Mucosa of descending colon (tissue), 3 donors: ENCODE measurements around the gene ANTXR1. TPM values are rescaled to one million over a fixed set of nuclear protein-coding genes. Genes with fewer than 3 reads are reported as not detected.

Experiments
- ATAC-seq: fragments of 200-7000 bp; cut with Tn5 transposase; one replicate; pipeline ENCODE4 v1.9.1; 2020; ENCODE audit warnings: mild to moderate bottlenecking, moderate library complexity
- DNase-seq, 3 donors: peaks; one replicate each; pipeline ENCODE4 v3.0.0-alpha.2; 2020
- H3K36me3 ChIP-seq: fragments of 200-600 bp; one replicate; pipeline ENCODE4 v1.8.0; 2021; ENCODE audit warnings: low read depth, mild to moderate bottlenecking
- H3K4me1 ChIP-seq: fragments of 200-600 bp; one replicate; pipeline ENCODE4 v1.8.0; 2021; ENCODE audit warnings: low read depth, mild to moderate bottlenecking
- H3K4me3 ChIP-seq: fragments of 200-600 bp; one replicate; pipeline ENCODE4 v1.8.0; 2021; ENCODE audit warnings: mild to moderate bottlenecking
- H3K9me3 ChIP-seq: fragments of 200-600 bp; one replicate; pipeline ENCODE4 v1.8.0; 2021; ENCODE audit warnings: mild to moderate bottlenecking
- intact Hi-C, 2 donors: fragments of 100-400 bp; cut with DNase I in 1 of 2; cut with micrococcal nuclease in 1 of 2; formaldehyde crosslinking; loops; one replicate each; pipeline versions ENCODE4 v1.11.0 to v1.11.1; 2022; cut with DNase I, micrococcal nuclease
- total RNA-seq, 3 donors: library from RNA; stranded (reverse); fragmentation: NEBNext Ultra II Directional in 2 of 3; extraction: Animal tissue kit (Norgen Biotek cat#: 25700) in 2 of 3; gene quantifications; one replicate each; pipeline versions ENCODE4 v1.2.1 to v1.2.4, GENCODE V29; 2021 to 2023
- TF ChIP-seq, protein P1 (sequence below): fragments of 200-600 bp; IDR thresholded peaks from one replicate; pipeline ENCODE4 v1.8.0; 2022; ENCODE audit warnings: antibody characterized with exemption, mild to moderate bottlenecking
- donor health status: DM: no; HTN: no; CAD: no; lungs with moderate emphysema.
- donor health status: DM: no; HTN: no; CAD: no.
- donor health status: DM: no; HTN: yes; CAD: no.

ANTXR1 gene
- total RNA-seq, 3 donors from 2014 or later, result 10.7 to 77.7 (median 18.6) TPM

DNA sequence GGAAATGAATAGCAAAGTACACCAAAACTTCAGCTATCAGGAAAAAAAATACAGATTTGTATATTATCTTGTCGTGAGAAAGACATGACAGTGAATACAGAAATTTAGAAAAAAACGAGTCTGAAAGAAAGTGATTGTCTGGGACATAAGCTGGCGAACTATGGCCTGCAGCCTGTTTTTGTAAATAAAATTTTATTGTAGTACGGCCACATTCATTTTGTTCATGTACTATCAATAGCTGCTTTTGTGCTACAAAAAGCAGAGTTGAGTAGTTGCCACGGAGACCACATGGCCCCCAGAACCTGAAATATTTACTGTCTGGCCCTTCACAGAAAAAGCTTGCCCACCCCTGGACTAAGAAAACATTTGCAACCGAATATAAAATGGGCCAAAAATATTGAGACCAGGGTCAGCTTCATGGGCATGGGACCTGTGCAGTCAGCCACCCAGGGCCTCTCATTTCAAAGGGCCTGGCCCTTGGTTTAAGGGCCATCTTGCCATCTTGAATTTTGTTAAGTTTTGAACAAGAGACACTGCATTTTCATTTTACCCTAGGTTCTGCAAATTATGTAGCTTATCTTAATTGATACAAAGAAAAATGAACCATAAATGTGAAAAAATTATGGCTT is 17.9 kb downstream of the ANTXR1 start:
- no peaks in the 10 kb centered on the region for H3K4me1 ChIP-seq
- H3K36me3 ChIP-seq, result no peaks in the 10 kb centered on the region
- DNase-seq (no peak), ATAC-seq (no peak)
- H3K4me3 ChIP-seq, result no peak overlapping the region
- TF ChIP-seq, protein P1, sequence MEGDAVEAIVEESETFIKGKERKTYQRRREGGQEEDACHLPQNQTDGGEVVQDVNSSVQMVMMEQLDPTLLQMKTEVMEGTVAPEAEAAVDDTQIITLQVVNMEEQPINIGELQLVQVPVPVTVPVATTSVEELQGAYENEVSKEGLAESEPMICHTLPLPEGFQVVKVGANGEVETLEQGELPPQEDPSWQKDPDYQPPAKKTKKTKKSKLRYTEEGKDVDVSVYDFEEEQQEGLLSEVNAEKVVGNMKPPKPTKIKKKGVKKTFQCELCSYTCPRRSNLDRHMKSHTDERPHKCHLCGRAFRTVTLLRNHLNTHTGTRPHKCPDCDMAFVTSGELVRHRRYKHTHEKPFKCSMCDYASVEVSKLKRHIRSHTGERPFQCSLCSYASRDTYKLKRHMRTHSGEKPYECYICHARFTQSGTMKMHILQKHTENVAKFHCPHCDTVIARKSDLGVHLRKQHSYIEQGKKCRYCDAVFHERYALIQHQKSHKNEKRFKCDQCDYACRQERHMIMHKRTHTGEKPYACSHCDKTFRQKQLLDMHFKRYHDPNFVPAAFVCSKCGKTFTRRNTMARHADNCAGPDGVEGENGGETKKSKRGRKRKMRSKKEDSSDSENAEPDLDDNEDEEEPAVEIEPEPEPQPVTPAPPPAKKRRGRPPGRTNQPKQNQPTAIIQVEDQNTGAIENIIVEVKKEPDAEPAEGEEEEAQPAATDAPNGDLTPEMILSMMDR, result no peak
- intact Hi-C loops, result no loop called here
- H3K9me3 ChIP-seq, result no peaks in the 10 kb centered on the region

DNA sequence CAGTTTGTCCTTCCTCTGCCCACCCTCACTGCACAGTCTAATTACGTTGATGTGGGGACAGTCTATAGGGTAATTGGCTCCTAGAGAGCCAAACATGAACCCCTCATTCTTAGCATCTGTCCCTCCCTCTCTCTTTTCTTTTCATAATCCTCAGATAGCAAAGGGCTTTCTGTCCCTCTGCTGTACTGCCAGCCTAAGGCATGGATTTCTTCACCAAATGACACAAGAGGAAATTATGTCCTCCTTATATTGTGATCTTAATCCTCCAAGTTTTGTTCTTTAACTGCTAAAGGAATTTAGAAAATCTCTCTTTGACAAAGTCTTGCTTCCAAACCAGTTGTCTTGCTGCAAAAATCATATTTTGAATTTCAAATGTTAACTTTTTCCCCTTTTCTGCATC is 18.5 kb downstream of the ANTXR1 start:
- ATAC-seq, result no peak
- DNase-seq, result no peak
- no peaks in the 10 kb centered on the region for H3K4me1 ChIP-seq
- TF ChIP-seq, protein P1, result no peak
- no peaks in the 10 kb centered on the region for H3K9me3 ChIP-seq
- no peaks in the 10 kb centered on the region for H3K36me3 ChIP-seq
- intact Hi-C loops, result no loop called here
- H3K4me3 ChIP-seq, result no peak overlapping the region

DNA sequence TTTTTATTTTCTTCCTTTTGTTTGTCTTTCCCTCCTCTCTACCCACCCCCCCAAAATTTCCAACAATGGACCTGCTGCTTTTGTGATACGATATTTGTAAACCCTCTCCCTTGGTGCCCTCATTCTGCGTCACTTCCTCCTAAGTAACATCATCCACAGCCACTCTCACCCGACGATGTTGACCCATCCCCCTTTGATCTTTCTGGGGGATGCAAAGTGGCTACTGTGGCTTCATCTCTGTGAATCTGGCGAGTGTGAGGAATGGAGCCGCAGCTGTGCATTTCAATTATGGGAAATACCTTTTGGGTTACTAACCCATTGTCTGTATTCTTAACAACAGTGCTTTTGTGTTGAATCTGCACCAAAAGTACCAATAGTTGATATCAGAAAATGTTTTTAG is 19.4 kb downstream of the ANTXR1 start:
- no peaks in the 10 kb centered on the region for H3K4me1 ChIP-seq
- intact Hi-C loops, result no loop called here
- no peaks in the 10 kb centered on the region for H3K9me3 ChIP-seq
- ATAC-seq (no peak), DNase-seq (no peak)
- TF ChIP-seq, protein P1, result no peak
- no peak overlapping the region for H3K4me3 ChIP-seq
- H3K36me3 ChIP-seq, result no peaks in the 10 kb centered on the region

DNA sequence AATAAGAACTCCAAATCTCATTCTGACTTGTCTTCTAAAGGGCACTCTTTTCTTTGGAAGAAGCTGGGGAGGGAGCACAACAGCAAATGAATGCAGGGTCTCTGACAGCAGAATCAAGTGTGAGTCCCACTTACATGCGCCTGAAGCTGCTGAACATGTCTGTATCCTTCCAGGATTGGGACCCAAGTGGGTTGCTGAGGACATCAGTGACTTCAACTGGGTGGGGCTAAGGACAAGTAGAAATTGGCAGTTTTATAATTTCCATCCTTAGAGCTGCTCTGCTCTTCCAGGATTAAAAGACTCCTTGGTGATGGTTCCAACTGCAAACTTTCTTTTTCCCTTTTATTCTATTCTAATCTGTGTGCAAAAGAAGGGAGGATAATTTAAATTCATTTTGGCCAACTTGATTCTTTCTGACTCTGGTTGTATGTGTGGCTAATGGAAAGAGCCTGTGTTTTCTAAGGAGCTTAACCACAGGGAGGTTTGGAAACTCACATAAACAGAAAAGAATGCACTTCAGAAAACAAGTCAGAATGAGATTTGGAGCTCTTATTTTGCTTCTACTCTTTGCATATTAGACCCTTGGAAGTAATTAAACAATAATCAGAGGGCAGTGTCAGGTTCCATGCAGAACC is 20.6 kb downstream of the ANTXR1 start:
- Histone ChIP-seq H3K4me3 (no peak overlapping the region), H3K9me3 (no peaks in the 10 kb centered on the region), H3K4me1 (no peaks in the 10 kb centered on the region), H3K36me3 (no peaks in the 10 kb centered on the region)
- ATAC-seq (no peak), DNase-seq (no peak)
- intact Hi-C loops, result no loop called here
- TF ChIP-seq, protein P1, result no peak

DNA sequence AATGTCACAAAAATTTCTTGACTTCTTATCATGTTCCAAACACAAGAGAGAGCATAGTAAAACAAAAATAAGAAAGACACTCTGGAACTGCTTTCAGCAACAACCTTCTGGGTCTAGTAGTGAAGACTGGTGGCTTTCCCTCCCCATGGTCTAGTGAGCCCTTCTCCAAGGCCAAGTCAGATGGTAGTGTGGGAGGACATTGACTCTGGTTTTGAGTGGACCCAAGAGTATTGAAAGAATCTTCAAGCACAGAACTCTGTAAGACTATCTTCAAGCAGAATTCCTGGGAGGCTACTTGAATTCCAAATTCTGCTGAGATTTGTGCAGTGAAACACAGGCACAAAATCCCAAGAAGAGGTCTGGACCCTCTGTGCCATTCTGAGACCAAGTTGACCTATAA is 21.1 kb downstream of the ANTXR1 start:
- TF ChIP-seq, protein P1, result no peak
- no peak for DNase-seq
- intact Hi-C loops, result no loop called here
- Histone ChIP-seq H3K4me3 (no peak overlapping the region), H3K36me3 (no peaks in the 10 kb centered on the region), H3K4me1 (no peaks in the 10 kb centered on the region), H3K9me3 (no peaks in the 10 kb centered on the region)
- ATAC-seq, result no peak
